ENCODE data around the gene MLANA.

DNA sequence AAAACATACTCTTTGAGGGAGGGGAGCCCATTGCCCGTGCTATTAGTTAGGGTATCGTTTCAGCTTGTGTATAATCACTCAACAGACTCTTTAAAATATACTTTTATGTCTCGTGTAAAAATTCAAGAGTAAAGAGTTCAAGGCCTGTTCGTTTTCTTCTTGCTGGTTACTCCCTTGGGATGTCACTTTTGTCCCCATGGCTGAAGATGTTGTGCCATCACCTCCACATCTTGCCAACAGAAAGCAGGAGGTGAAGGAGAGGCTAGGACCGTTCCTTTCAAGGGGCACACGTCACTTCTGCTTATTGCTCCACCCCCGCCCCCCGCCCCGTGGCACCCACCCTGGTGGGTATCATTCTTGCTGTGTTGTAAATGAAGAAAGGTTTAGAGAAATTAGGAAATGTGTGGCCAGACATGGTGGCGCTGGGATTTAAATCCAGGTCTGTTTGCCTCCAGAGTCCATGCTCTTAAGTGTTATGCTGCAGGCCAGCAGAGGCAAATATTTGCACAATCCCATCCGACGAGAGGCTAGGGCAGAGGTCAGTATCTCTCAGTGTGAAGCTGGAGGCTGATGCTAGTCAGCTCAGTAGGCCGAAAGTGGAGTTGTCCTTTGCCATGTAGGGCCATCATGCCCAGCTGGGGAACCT is 3.0 kb downstream of the MLANA start:
- TF ChIP-seq, protein P1, sequence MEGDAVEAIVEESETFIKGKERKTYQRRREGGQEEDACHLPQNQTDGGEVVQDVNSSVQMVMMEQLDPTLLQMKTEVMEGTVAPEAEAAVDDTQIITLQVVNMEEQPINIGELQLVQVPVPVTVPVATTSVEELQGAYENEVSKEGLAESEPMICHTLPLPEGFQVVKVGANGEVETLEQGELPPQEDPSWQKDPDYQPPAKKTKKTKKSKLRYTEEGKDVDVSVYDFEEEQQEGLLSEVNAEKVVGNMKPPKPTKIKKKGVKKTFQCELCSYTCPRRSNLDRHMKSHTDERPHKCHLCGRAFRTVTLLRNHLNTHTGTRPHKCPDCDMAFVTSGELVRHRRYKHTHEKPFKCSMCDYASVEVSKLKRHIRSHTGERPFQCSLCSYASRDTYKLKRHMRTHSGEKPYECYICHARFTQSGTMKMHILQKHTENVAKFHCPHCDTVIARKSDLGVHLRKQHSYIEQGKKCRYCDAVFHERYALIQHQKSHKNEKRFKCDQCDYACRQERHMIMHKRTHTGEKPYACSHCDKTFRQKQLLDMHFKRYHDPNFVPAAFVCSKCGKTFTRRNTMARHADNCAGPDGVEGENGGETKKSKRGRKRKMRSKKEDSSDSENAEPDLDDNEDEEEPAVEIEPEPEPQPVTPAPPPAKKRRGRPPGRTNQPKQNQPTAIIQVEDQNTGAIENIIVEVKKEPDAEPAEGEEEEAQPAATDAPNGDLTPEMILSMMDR (optimal IDR thresholded peaks at IDR 0.05 in 1 of 3, IDR thresholded peaks at IDR 0.05 in 1 of 3, conservative IDR thresholded peaks at IDR 0.05 in 1 of 3; ENCODE audit: extremely low read depth in 1 of 3, insufficient read depth in 2 of 3, low read length in 3 of 3): no peak
- no peak for TF ChIP-seq EZH2 (IDR thresholded peaks at IDR 0.05; ENCODE audit: low read length)

Measured in keratinocyte (primary cell).